HAP-1 (cell line): ENCODE data around the gene GRIA2.
"Not testable (repeated sequence)": the region's sequence is repeated elsewhere in the genome, so short reads cannot be mapped to it uniquely, and the experiment has no call there.

ENCODE experiments used
- DNase-seq, 2 experiments: peaks; one replicate each; pipeline ENCODE4 v3.0.0-alpha.2; 2016 to 2020; ENCODE audit warnings: low spot score in 2 of 2
- H3K27me3 ChIP-seq: fragments of 250-450 bp; sonication (Bioruptor Pico); 2 replicates; pipeline ENCODE4 v1.5.1; 2020; ENCODE audit warnings: low read depth, mild to moderate bottlenecking, moderate library complexity
- H3K36me3 ChIP-seq: fragments of 250-450 bp; sonication (Bioruptor Pico); replicated peaks from 2 replicates; pipeline ENCODE4 v1.5.1; 2020; ENCODE audit warnings: mild to moderate bottlenecking
- H3K4me1 ChIP-seq: fragments of 250-450 bp; sonication (Bioruptor Pico); 2 replicates; pipeline ENCODE4 v1.5.1; 2020; ENCODE audit warnings: mild to moderate bottlenecking
- H3K4me3 ChIP-seq: fragments of 250-450 bp; sonication (Bioruptor Pico); 2 replicates; pipeline ENCODE4 v1.5.1; 2020; ENCODE audit warnings: mild to moderate bottlenecking, moderate library complexity
- H3K9me3 ChIP-seq: fragments of 250-450 bp; sonication (Bioruptor Pico); 2 replicates; pipeline ENCODE4 v1.5.1; 2020; ENCODE audit warnings: mild to moderate bottlenecking, moderate library complexity
- in situ Hi-C: fragments of 300-500 bp; cut with MboI; formaldehyde crosslinking; loops from 3 replicates; pipeline ENCODE4 v1.14.3; 2020; ENCODE audit warnings: low sequenced_read_pairs, inconsistent platforms, mixed read lengths

Gene GRIA2

GRCh38 chr4:157223456-157223855 lies 2.9 kb downstream of the GRIA2 start:
- no peak for DNase-seq
- Histone ChIP-seq H3K4me1 (peaks cover 3% of the 10 kb centered on the region; the same call in 1 of the 2 replicates), H3K4me3 (no peak overlapping the region), H3K9me3 (no peaks in the 10 kb centered on the region), H3K27me3 (no peaks in the 10 kb centered on the region), H3K36me3 (no peaks in the 10 kb centered on the region)
- in situ Hi-C loops: loop anchor here (25.0 kb wide), 1 partner anchor 739 kb away; no protein-coding TSS in a partner anchor

DNA sequence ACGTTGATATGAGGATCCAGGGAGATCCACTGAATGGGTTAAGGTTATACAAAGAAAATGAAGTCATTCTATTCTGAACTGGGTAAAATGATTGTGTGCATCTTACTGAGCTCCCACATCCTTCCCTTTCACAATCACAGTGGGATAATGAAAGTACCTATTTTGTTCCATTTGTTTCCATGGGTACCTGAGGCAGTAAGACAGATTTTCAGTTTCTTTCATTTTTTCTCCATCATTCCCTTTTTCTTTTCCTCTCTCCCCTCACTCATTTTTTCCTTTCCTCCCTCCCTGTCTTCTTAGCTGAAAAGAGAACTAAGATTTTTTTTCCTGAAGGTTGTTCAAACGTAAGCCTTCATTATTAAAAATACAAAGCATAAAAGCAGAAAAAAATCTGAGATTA lies 4.6 kb downstream of the GRIA2 start:
- Histone ChIP-seq H3K4me3 (no peak overlapping the region), H3K4me1 (peaks cover 3% of the 10 kb centered on the region; the same call in 1 of the 2 replicates), H3K36me3 (no peaks in the 10 kb centered on the region), H3K27me3 (no peaks in the 10 kb centered on the region), H3K9me3 (no peaks in the 10 kb centered on the region)
- in situ Hi-C loops: no loop called here
- DNase-seq: no peak

GRCh38 chr4:157226035-157226434 lies 5.5 kb downstream of the GRIA2 start:
- Histone ChIP-seq H3K9me3 (no peaks in the 10 kb centered on the region), H3K4me1 (peaks cover 3% of the 10 kb centered on the region; the same call in 1 of the 2 replicates), H3K27me3 (no peaks in the 10 kb centered on the region), H3K4me3 (no peak overlapping the region), H3K36me3 (no peaks in the 10 kb centered on the region)
- no peak for DNase-seq
- in situ Hi-C loops: no loop called here

- Histone ChIP-seq H3K27me3 (no peaks in the 10 kb centered on the region), H3K9me3 (no peaks in the 10 kb centered on the region), H3K4me1 (peaks cover 3% of the 10 kb centered on the region; the same call in 1 of the 2 replicates), H3K36me3 (no peaks in the 10 kb centered on the region), H3K4me3 (no peak overlapping the region)
- DNase-seq: no peak
- in situ Hi-C loops: no loop called here
These were observed 6.1 kb downstream of the GRIA2 start for GRCh38 chr4:157226601-157227000.

DNA sequence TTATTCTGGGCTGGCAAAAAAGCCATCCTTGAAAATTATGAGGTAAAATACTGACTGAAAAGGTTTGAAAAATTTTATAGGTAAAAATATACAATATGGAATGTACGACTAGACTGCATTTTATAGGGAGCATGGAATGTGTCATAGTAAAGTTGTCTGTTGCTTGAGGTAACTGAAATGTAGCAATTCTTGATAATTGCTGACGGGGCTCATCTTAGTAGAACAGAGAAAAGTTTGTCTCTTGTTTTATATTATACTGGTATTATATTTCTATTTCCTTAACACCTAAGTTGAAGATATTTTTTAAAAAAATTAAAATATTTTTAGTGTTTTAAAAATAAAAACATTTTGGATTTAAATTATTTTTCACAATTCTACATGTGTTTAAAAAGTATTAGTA lies 11.0 kb downstream of the GRIA2 start:
- no peaks in the 10 kb centered on the region for H3K27me3 ChIP-seq
- no peaks in the 10 kb centered on the region for H3K36me3 ChIP-seq
- peaks cover 3% of the 10 kb centered on the region; the same call in 1 of the 2 replicates for H3K4me1 ChIP-seq
- in situ Hi-C loops: no loop called here
- no peak for DNase-seq
- H3K4me3 ChIP-seq: no peak overlapping the region
- H3K9me3 ChIP-seq: no peaks in the 10 kb centered on the region

DNA sequence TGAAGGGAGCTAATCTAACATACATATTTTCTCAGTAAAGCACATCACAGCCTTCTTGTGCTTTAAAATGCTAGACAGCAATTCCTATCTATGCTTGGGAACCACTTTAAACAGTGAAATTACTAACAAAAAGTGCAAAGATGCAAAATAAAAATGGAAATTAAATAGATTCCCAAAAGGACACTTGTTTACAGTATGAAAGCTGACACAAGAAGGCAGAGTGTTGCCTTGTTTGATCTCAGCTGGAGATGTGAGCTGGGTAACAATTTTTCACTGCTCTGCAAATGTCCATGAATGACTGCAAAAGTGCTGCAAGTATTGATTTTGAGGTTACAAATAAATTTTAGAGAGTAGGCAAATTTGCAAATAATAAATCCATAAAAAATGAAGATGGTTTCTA lies 22.3 kb downstream of the GRIA2 start:
- no peaks in the 10 kb centered on the region for H3K36me3 ChIP-seq
- no peaks in the 10 kb centered on the region for H3K4me1 ChIP-seq
- in situ Hi-C loops: no loop called here
- H3K4me3 ChIP-seq: no peak overlapping the region
- H3K9me3 ChIP-seq: no peaks in the 10 kb centered on the region
- no peaks in the 10 kb centered on the region for H3K27me3 ChIP-seq
- DNase-seq: no peak

DNA sequence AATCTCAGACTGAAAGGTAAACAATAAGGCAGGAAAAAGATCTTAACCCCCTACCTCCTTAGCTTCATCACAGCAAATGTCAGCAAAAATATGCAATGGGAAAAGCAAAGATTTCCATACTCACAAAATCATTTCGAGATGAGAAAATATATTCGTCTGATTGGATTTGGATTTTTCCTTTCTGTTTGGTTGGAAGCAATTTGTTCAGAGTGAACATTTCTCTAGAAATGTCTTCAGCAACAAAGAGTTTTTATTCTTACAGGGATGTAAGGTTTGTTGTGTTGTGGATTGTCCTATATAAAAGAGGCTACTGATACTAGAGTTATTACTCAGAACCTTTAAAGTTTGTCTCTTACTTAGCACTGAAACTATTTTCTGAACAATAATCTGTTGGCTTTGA lies 23.8 kb downstream of the GRIA2 start:
- Histone ChIP-seq H3K27me3 (no peaks in the 10 kb centered on the region), H3K4me3 (no peak overlapping the region), H3K9me3 (no peaks in the 10 kb centered on the region), H3K4me1 (no peaks in the 10 kb centered on the region), H3K36me3 (no peaks in the 10 kb centered on the region)
- no peak for DNase-seq
- in situ Hi-C loops: no loop called here

GRCh38 chr4:157245351-157245750 lies 24.8 kb downstream of the GRIA2 start:
- in situ Hi-C loops: no loop called here
- no peaks in the 10 kb centered on the region for H3K36me3 ChIP-seq
- H3K27me3 ChIP-seq: no peaks in the 10 kb centered on the region
- no peak overlapping the region for H3K4me3 ChIP-seq
- no peak for DNase-seq
- no peaks in the 10 kb centered on the region for H3K9me3 ChIP-seq
- H3K4me1 ChIP-seq: no peaks in the 10 kb centered on the region

- no peak for DNase-seq
- H3K36me3 ChIP-seq: no peaks in the 10 kb centered on the region
- in situ Hi-C loops: no loop called here
These were observed 26.4 kb downstream of the GRIA2 start for GRCh38 chr4:157246964-157247363.

GRCh38 chr4:157258165-157258564 lies 37.6 kb downstream of the GRIA2 start:
- H3K27me3 ChIP-seq, H3K36me3 ChIP-seq, H3K4me3 ChIP-seq, in situ Hi-C loops, H3K4me1 ChIP-seq, H3K9me3 ChIP-seq: not testable (repeated sequence)
- DNase-seq: peak in 1 of 2 experiments; percentile 20

More at GRCh38 chr4:157246964-157247363, 26.4 kb downstream of the GRIA2 start:
- no peak overlapping the region for H3K4me3 ChIP-seq
- H3K27me3 ChIP-seq: no peaks in the 10 kb centered on the region
- no peaks in the 10 kb centered on the region for H3K4me1 ChIP-seq
- no peaks in the 10 kb centered on the region for H3K9me3 ChIP-seq

GRCh38 chr4:157265281-157265680 lies 44.8 kb downstream of the GRIA2 start:
- in situ Hi-C loops: no loop called here
- H3K4me3 ChIP-seq: no peak overlapping the region
- H3K4me1 ChIP-seq: no peaks in the 10 kb centered on the region
- no peaks in the 10 kb centered on the region for H3K27me3 ChIP-seq
- H3K36me3 ChIP-seq: no peaks in the 10 kb centered on the region
- H3K9me3 ChIP-seq: no peaks in the 10 kb centered on the region
- peak in 1 of 2 experiments; percentile 18 for DNase-seq

DNA sequence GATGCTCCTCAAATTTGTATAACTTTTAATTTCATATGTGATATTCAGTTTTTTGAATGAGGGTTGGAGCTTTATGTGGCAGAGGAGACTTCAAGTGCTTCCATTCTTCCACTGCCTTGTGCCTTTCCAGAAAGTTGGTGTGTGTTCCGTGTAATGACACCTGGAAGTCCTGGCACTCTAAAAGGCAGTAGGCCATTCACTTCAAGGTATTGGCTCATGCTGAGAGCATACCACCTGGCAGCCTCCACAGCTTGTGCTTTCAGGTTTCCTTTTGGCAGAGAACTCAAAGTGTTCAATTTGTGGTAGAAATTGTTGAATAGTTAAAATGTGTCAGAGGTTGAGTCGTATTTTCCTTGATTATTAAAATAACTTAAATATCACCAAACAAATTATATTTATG lies 49.6 kb downstream of the GRIA2 start:
- no peaks in the 10 kb centered on the region for H3K9me3 ChIP-seq
- DNase-seq: no peak
- H3K36me3 ChIP-seq: no peaks in the 10 kb centered on the region
- no peaks in the 10 kb centered on the region for H3K27me3 ChIP-seq
- in situ Hi-C loops: no loop called here
- H3K4me1 ChIP-seq: no peaks in the 10 kb centered on the region
- H3K4me3 ChIP-seq: no peak overlapping the region

- Histone ChIP-seq H3K9me3 (no peaks in the 10 kb centered on the region), H3K27me3 (no peaks in the 10 kb centered on the region), H3K4me1 (no peaks in the 10 kb centered on the region), H3K4me3 (no peak overlapping the region), H3K36me3 (no peaks in the 10 kb centered on the region)
- in situ Hi-C loops: no loop called here
- DNase-seq: no peak
These were observed 50.0 kb downstream of the GRIA2 start for GRCh38 chr4:157270552-157270951.

DNA sequence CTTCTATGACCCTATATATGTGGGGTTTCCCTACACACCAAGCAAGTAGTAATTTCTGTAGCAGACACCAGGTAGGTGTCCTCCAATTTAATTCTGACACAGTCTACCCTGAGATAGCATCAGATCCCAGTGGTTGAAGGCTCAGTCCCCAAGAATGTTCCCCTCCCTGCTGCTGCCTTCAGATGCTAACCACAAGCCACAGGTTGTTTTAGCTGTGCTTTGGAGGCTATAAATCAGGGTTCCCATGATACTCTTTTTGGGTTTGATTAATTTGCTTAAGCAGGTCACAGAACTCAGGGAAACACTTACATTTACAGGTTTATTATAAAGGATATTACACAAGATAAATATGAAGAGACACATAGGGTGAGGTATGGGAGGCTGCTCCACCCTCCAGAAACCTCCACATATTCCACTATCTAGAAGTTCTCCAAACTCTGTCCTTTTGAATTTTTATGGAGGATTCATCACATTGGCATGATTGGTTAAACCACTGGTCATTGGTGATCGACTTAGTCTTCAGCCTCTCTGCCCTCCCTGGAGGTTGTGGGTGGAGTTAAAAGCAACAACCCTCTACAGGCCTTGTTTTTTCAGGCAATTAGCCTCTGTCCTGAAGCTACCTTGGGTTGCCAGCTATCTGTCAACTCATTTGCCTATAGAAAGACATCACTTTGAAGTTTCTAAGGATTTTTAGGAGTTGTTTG lies 50.8 kb downstream of the GRIA2 start:
- DNase-seq: no peak
- H3K4me3 ChIP-seq: no peak overlapping the region
- no peaks in the 10 kb centered on the region for H3K4me1 ChIP-seq
- in situ Hi-C loops: no loop called here
- H3K27me3 ChIP-seq: no peaks in the 10 kb centered on the region
- no peaks in the 10 kb centered on the region for H3K9me3 ChIP-seq
- H3K36me3 ChIP-seq: no peaks in the 10 kb centered on the region

- no peak for DNase-seq
- Histone ChIP-seq H3K4me1 (no peaks in the 10 kb centered on the region), H3K36me3 (no peaks in the 10 kb centered on the region), H3K27me3 (no peaks in the 10 kb centered on the region), H3K4me3 (no peak overlapping the region), H3K9me3 (no peaks in the 10 kb centered on the region)
- in situ Hi-C loops: no loop called here
These were observed 60.1 kb downstream of the GRIA2 start for GRCh38 chr4:157280673-157281072.
